Measurements from ENCODE around the gene KCNJ12.
A peak's percentile ranks its signal among the peaks of the same experiment; 100 is the strongest.
"Not testable (repeated sequence)": the region's sequence is repeated elsewhere in the genome, so short reads cannot be mapped to it uniquely, and the experiment has no call there.

Gene KCNJ12

GRCh38 chr17:21453144-21453898, 77.2 kb downstream of the KCNJ12 start:
- DNase-seq: no peak

- not testable (repeated sequence) for DNase-seq
These were observed 77.8 kb downstream of the KCNJ12 start for GRCh38 chr17:21454006-21454405.

GRCh38 chr17:21454441-21454840, 78.3 kb downstream of the KCNJ12 start:
- DNase-seq: peak; percentile 49

- DNase-seq: no peak
These were observed 79.6 kb downstream of the KCNJ12 start for GRCh38 chr17:21455761-21456160.

GRCh38 chr17:21456449-21456848, 80.3 kb downstream of the KCNJ12 start:
- not testable (repeated sequence) for DNase-seq

- DNase-seq: peak; percentile 90
These were observed 81.2 kb downstream of the KCNJ12 start for GRCh38 chr17:21457051-21458026.

- no peak for DNase-seq
These were observed 81.9 kb downstream of the KCNJ12 start for GRCh38 chr17:21458054-21458453.

GRCh38 chr17:21459536-21459935, 83.4 kb downstream of the KCNJ12 start:
- DNase-seq: no peak

GRCh38 chr17:21460358-21460757, 84.2 kb downstream of the KCNJ12 start:
- no peak for DNase-seq

- DNase-seq: no peak
These were observed 86.1 kb downstream of the KCNJ12 start for GRCh38 chr17:21462237-21462636.

GRCh38 chr17:21463204-21463661, 87.1 kb downstream of the KCNJ12 start:
- no peak for DNase-seq

- no peak for DNase-seq
These were observed 87.7 kb downstream of the KCNJ12 start for GRCh38 chr17:21463779-21464407.

- no peak for DNase-seq
These were observed 88.5 kb downstream of the KCNJ12 start for GRCh38 chr17:21464611-21465021.

- no peak for DNase-seq
These were observed 90.4 kb downstream of the KCNJ12 start for GRCh38 chr17:21466550-21466949.

- DNase-seq: no peak
These were observed 91.0 kb downstream of the KCNJ12 start for GRCh38 chr17:21467196-21467595.

GRCh38 chr17:21467739-21468490, 91.8 kb downstream of the KCNJ12 start:
- no peak for DNase-seq
